Measurements from ENCODE around the gene RNF225.
A peak's percentile ranks its signal among the peaks of the same experiment; 100 is the strongest.
"Not testable (repeated sequence)": the region's sequence is repeated elsewhere in the genome, so short reads cannot be mapped to it uniquely, and the experiment has no call there.

Gene RNF225

DNA sequence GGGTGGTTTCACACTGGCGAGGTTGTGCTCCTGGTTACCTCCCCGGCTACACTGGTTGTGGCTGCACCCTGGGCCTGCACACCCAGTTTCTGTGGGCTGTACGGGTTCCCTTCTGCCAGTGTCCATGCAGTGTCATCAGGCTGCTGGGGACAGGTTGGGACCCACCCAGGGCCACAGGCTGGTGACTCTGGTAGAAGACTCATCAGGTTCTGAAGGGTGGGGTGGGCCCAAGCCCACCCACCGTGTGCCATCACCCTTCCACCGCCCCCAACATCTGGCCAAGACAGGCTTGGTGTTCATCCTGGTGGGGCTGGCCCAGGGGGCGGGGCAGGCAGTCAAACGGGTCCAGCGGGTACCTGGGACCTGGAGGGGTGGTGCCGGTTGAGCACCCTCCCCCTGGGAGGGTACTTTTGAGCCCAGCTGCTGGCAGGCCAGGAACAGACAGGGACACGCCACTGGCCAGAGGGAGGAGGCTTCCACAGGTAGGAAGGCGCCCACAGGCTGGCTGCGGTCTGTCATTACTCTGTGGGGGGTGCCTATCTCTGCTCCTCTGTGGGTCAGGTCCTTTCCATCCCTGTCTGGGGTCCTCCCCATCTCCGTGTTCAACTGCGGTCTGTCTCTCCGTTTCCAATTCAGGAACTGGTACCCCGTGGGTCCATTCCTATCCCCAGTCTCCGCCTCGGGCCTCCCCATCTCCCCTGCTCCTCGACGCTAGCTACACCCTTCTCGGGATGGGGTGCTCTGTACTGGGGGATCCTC is at the start of gene RNF225:
Gene RNF225 (plus strand): TSS at position 437 of the 759 bp plus-strand sequence. CDS start 434 bp downstream, outside the sequence.
- no peak for DNase-seq (ENCODE audit: extremely low read depth, low read depth)
- H3K4me3 ChIP-seq (replicated peaks; ENCODE audit: low read depth, low read length), result no peak within 1 kb of the TSS
- TF ChIP-seq, protein P1, sequence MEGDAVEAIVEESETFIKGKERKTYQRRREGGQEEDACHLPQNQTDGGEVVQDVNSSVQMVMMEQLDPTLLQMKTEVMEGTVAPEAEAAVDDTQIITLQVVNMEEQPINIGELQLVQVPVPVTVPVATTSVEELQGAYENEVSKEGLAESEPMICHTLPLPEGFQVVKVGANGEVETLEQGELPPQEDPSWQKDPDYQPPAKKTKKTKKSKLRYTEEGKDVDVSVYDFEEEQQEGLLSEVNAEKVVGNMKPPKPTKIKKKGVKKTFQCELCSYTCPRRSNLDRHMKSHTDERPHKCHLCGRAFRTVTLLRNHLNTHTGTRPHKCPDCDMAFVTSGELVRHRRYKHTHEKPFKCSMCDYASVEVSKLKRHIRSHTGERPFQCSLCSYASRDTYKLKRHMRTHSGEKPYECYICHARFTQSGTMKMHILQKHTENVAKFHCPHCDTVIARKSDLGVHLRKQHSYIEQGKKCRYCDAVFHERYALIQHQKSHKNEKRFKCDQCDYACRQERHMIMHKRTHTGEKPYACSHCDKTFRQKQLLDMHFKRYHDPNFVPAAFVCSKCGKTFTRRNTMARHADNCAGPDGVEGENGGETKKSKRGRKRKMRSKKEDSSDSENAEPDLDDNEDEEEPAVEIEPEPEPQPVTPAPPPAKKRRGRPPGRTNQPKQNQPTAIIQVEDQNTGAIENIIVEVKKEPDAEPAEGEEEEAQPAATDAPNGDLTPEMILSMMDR (IDR thresholded peaks at IDR 0.05; ENCODE audit: low read depth, low read length, missing control alignments), result no peak

DNA sequence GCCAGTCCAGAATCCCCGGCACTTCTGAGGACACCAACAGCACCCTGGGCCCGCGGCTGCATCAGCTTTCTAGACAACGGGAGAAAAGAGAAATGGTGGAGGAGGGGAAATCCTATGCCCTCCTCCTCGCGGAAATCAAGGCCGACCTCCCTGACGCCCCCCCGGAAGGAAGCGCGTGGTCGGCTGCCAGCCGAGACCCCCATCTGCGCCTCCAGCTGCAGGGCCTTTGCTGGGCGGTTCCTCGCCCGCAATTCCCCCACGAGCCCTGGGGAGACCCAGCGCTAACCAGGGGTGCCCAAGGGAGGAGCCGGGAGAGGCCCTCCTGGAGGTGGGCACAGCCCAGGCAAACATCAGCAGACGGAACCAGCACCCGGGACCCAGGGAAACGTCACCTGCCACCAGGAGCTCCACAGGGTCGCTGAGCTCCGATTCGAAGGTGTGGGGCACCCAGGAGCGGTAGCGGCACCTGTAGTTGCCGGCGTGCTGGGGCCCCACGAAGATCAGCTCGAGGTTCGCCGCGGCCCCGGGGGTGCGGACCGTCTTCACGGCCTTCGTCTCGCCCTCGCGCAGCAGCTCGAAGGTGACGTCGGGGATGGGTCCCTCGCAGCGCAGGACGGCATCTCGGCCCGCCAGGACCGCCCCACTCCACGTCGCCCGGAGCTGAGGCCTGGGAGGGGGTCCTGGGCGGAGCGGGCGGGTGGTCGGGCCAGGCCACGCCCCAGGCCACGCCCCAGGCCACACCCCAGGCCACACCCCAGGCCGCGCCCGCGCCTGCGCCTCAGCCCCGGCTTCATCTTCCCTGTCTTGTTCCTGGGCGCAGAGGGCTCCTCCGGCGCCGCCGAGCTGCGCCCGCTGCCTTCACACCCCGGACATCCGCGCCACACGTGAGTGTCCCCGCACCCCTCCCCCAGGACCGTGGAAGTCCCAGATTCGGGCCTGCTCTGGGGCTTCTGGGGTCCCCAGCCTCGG is 48.2 kb upstream of the RNF225 start:
- TF ChIP-seq, protein P1 (IDR thresholded peaks at IDR 0.05; ENCODE audit: low read depth, low read length, missing control alignments), result no peak
- DNase-seq (ENCODE audit: extremely low read depth, low read depth), result no peak
- H3K4me3 ChIP-seq (replicated peaks; ENCODE audit: low read depth, low read length), result peak overlapping the region; percentile 61

DNA sequence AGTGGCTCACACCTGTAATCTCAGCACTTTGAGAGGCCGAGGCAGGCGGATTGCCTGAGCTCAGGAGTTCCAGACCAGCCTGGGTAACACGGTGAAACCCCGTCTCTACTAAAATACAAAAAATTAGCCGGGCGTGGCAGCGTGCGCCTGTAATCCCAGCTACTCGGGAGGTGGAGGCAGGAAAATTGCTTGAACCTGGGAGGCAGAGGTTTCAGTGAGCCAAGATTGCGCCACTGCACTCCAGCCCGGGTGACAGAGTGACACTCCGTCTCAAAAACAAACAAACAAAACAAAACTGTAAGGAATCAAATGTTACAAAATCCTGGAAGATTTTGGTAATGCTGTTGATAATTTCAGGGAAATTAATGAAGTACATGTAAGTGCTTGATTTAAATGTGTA is 47.4 kb upstream of the RNF225 start:
- H3K4me3 ChIP-seq (replicated peaks; ENCODE audit: low read depth, low read length), result peak overlapping the region; percentile 61
- not testable (repeated sequence) for DNase-seq (ENCODE audit: extremely low read depth, low read depth)

DNA sequence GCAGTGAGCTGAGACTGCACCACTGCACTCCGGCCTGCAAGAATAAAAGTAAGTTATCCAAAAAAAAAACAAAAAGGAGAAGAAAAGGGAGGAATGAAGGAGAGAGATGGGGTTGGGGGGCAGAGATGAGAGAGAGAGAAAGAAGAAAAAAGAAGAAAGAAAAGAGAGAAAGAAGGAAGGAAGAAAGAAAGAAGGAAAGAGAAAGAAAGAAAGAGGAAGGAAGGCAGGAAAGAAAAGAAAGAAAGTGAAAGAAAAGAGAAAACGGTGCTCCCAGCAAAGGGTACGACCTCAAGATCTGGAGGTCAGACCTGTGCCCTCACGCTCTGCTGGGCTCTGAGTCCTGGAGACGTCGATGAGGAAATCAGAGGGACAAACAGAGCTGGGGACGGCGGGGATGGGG is 45.9 kb upstream of the RNF225 start:
- no peak for DNase-seq (ENCODE audit: extremely low read depth, low read depth)
- TF ChIP-seq, protein P1 (IDR thresholded peaks at IDR 0.05; ENCODE audit: low read depth, low read length, missing control alignments), result no peak
- no peak overlapping the region for H3K4me3 ChIP-seq (replicated peaks; ENCODE audit: low read depth, low read length)

DNA sequence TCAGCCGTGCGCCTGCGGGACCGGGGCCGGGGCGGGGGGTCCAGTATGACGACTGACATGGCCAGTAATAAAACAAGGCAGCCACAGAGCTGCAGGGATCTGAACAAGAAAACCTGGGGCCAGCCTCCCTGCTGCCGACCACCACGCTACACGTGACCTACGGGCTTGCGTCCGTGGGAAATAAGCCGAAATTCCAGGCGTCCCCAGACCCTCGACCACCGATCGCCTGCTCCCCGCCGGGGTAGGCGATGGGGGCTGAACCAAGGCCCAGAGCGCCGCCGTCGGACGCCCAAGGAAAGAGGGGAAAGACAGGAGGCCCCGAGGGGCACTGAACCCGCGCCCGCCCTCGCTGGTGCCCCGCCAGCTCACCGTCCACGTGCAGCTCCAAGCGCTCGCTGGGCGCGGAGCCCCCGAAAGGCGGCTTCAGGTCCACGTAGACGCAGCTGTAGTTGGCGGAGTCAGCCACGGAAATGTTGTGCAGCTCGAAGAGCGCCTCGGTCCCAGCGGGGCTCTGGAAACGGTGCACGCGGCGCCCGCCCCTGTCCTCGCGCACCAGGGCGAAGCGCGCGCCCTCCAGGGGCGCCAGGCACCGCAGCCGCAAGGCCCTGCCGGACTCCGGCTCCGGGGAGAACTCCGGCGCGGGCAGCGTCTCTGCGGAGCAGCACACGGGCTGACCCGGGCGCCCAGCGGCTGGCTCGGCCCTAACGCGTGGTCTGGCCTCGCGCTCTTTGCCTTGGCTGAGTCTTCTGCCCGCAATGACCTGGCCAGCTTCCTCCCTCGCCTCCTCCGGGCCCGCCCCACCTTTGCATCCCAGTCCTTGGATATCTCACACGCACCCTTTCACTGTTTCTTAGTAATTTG is 45.2 kb upstream of the RNF225 start:
- no peak overlapping the region for H3K4me3 ChIP-seq (replicated peaks; ENCODE audit: low read depth, low read length)
- TF ChIP-seq, protein P1 (IDR thresholded peaks at IDR 0.05; ENCODE audit: low read depth, low read length, missing control alignments), result no peak

DNA sequence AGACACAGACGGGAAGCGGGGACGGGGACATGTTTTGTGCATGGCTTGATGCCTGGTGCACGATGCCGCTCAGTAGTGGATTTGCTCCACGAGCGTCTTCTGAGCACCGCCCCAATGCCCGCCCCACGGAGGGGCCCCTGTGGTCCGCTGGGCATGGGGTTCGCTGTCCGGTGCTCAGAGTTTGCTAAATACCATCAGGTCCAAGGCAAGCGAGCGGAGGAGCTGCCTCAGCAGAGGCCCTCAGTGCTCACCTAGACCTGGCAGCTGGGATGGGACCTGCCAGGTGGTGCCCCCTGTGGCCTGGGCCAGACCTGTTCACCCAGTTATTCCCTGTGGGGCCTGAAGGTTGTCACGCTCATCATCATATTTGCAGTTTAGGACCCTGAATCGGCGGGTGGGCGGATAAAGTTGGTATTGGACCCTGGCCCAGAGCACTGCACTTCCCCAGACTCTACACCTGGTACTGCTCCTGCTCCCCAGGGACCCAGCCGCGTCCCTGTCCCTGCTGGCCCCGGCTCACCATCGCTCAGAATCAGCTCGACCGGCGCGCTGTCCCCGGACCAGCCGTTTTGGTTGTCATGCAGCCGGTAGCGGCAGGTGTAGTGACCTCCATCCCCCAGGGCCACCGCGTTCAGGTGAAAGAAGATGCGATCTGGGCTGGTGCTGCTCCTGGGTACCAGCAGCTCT is 44.4 kb upstream of the RNF225 start:
- no peak for DNase-seq (ENCODE audit: extremely low read depth, low read depth)
- TF ChIP-seq, protein P1 (IDR thresholded peaks at IDR 0.05; ENCODE audit: low read depth, low read length, missing control alignments), result no peak
- no peak overlapping the region for H3K4me3 ChIP-seq (replicated peaks; ENCODE audit: low read depth, low read length)

More for the DNA sequence above, 45.2 kb upstream of the RNF225 start:
- no peak for DNase-seq (ENCODE audit: extremely low read depth, low read depth)

Data from HFF-Myc (cell line).